Natural killer cell (primary cell): ENCODE data around the gene KCNA5. TPM values are rescaled to one million over a fixed set of nuclear protein-coding genes. Genes with fewer than 3 reads are reported as not detected.

Experiments
- ATAC-seq, 3 donors: fragments of 150-1000 bp in 2 of 3; fragments of 200-7000 bp in 1 of 3; cut with Tn5 transposase; 1 replicate in 1 of 3; 2 replicates in 2 of 3; pipeline ENCODE4 v1.10.0; 2021; ENCODE audit warnings: mild to moderate bottlenecking in 2 of 3, moderate library complexity in 2 of 3
- DNase-seq, 2 donors: peaks; one replicate each; pipeline versions ENCODE4 v3.0.0 to v3.0.0-alpha.2; 2013 to 2021; ENCODE audit warnings: mixed read lengths in 1 of 2
- H3K27ac ChIP-seq: one replicate; pipeline ENCODE4 v1.5.1; 2013; ENCODE audit warnings: mild to moderate bottlenecking, low read length
- H3K27me3 ChIP-seq: one replicate; pipeline ENCODE4 v1.6.1; 2013; ENCODE audit warnings: low read length; ENCODE audit not compliant: control insufficient read depth, insufficient read depth
- H3K36me3 ChIP-seq: one replicate; pipeline ENCODE4 v1.6.1; 2013; ENCODE audit warnings: low read length; ENCODE audit not compliant: control insufficient read depth, insufficient read depth
- H3K4me1 ChIP-seq: one replicate; pipeline ENCODE4 v1.6.1; 2013; ENCODE audit warnings: low read length; ENCODE audit not compliant: control insufficient read depth, insufficient read depth
- H3K4me3 ChIP-seq: one replicate; pipeline ENCODE4 v1.5.1; 2013; ENCODE audit warnings: low read length
- H3K9me3 ChIP-seq: one replicate; pipeline ENCODE4 v1.6.1; 2013; ENCODE audit warnings: low read length; ENCODE audit not compliant: control insufficient read depth, insufficient read depth
- H3K27ac Mint-ChIP-seq, 2 donors: one replicate each; pipeline ENCODE4 v1.8.0; 2022; ENCODE audit warnings: mild to moderate bottlenecking in 2 of 2, mixed read lengths in 2 of 2, moderate library complexity in 1 of 2
- H3K27me3 Mint-ChIP-seq, 2 donors: one replicate each; pipeline ENCODE4 v1.8.0; 2022; ENCODE audit warnings: low read depth in 2 of 2, mixed read lengths in 2 of 2
- H3K36me3 Mint-ChIP-seq: one replicate; pipeline ENCODE4 v1.8.0; 2022; ENCODE audit warnings: mixed read lengths
- H3K4me1 Mint-ChIP-seq, 2 donors: one replicate each; pipeline ENCODE4 v1.8.0; 2022; ENCODE audit warnings: mixed read lengths in 2 of 2
- H3K4me3 Mint-ChIP-seq: one replicate; pipeline ENCODE4 v1.8.0; 2022; ENCODE audit warnings: mild to moderate bottlenecking, moderate library complexity, mixed read lengths
- H3K9me3 Mint-ChIP-seq, 2 donors: one replicate each; pipeline ENCODE4 v1.8.0; 2022; ENCODE audit warnings: mixed read lengths in 2 of 2
- WGBS: methylation state at CpG from one replicate; pipeline ENCODE4 v1.1.7; 2013; ENCODE audit warnings: missing lambda C conversion rate; ENCODE audit not compliant: insufficient coverage; 5-methylcytosine and 5-hydroxymethylcytosine counted together
- intact Hi-C: fragments of 100-400 bp; cut with micrococcal nuclease; formaldehyde crosslinking; loops from one replicate; pipeline ENCODE4 v1.14.2; 2022
- total RNA-seq, 4 donors: library from RNA; stranded (reverse); fragments of 120-200 nt in 1 of 4; gene quantifications; one replicate each; pipeline versions ENCODE4 v1.2.3 to v1.2.4, GENCODE V29; 2013 to 2022
- TF ChIP-seq, protein P1 (sequence below): fragments of 200-600 bp; IDR thresholded peaks from one replicate; pipeline ENCODE4 v1.8.0; 2022; ENCODE audit warnings: antibody characterized with exemption

Gene KCNA5
- total RNA-seq, 3 donors from 2014 or later (not counting 1 experiment from before 2014, with no cell fraction given) = 0.13 TPM; not detected in 2

DNA sequence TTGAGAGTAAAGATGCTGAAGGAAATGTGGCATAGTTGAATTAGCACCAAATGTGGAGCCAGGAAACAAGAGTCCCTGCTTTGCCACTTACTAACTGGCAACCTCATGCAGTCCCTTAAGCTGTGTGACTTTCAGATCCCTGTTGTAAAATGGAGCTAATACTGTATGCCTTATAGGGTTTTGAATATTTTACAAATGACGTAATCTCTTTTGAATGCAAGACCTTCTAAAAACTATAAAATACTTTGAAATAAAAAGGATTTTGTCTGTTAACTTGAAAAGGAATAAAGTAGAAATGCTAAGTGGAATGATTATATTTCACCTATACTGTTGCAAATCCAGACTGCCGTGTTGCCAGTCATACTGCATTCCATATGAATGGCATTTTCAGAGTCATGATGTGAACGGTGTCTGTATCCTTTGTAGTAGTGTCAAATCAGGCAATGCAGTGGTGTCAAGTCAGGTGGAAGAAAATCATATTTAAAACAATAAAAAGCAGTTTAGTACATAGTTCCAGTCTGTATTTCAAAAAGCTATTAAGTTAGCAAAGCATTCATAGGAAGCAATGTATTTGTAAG, 21.3 kb downstream of the KCNA5 start:
- H3K27ac ChIP-seq = no peak overlapping the region
- DNase-seq = no peak
- Mint-ChIP-seq H3K9me3 (no peaks in the 10 kb centered on the region), H3K4me3 (no peak overlapping the region), H3K27ac (no peak overlapping the region), H3K27me3 (peaks cover 2 to 14% of the 10 kb centered on the region in 2 donors), H3K36me3 (no peaks in the 10 kb centered on the region), H3K4me1 (no peaks in the 10 kb centered on the region)
- no peaks in the 10 kb centered on the region for H3K27me3 ChIP-seq
- no peak overlapping the region for H3K4me3 ChIP-seq
- intact Hi-C loops = no loop called here
- H3K36me3 ChIP-seq = no peaks in the 10 kb centered on the region
- H3K4me1 ChIP-seq = no peaks in the 10 kb centered on the region
- TF ChIP-seq, protein P1, sequence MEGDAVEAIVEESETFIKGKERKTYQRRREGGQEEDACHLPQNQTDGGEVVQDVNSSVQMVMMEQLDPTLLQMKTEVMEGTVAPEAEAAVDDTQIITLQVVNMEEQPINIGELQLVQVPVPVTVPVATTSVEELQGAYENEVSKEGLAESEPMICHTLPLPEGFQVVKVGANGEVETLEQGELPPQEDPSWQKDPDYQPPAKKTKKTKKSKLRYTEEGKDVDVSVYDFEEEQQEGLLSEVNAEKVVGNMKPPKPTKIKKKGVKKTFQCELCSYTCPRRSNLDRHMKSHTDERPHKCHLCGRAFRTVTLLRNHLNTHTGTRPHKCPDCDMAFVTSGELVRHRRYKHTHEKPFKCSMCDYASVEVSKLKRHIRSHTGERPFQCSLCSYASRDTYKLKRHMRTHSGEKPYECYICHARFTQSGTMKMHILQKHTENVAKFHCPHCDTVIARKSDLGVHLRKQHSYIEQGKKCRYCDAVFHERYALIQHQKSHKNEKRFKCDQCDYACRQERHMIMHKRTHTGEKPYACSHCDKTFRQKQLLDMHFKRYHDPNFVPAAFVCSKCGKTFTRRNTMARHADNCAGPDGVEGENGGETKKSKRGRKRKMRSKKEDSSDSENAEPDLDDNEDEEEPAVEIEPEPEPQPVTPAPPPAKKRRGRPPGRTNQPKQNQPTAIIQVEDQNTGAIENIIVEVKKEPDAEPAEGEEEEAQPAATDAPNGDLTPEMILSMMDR = no peak
- ATAC-seq = no peak
- H3K9me3 ChIP-seq = no peaks in the 10 kb centered on the region
- 100% methylated on average over 2 of the region's 3 CpGs for WGBS

DNA sequence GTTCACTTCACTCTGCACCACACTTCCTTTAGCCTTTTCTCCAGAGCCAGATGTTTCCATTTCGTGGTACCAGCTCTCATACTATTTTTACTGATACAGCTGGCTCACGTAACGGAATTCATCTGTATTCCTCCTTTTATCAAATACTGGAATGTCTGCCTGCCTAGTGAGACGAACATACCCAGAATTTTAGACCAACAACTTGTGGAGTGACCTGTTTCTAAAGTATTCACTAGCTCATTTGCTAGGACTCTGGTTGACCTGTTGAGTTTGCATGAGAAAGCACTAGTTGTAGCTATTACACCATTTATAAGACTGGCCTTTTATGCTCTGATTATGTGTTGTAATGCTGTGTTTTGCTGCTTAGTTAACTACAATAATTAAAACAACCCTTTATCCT, 22.6 kb downstream of the KCNA5 start:
- no peaks in the 10 kb centered on the region for H3K36me3 Mint-ChIP-seq
- H3K27ac Mint-ChIP-seq = no peak overlapping the region

DNA sequence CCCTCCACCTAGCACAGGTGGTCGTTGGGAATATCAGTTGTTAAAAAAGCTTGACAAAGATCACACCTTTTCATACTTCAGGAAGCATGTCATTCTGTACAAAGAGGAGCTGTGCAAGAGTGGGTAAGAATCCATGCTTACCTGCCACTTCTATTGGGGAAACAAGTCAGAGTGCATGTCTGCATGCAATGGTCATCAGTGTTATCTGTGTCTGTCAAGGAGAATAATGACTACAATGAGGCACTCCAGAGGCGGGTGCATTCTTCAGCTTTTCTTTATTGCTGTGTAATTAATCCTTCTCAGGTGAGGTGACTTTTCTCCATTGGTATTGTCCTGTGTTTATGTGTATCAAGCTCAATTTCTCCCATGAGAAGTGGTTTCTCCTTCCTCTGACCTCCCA, 24.4 kb downstream of the KCNA5 start:
- no peaks in the 10 kb centered on the region for H3K4me1 ChIP-seq
- Mint-ChIP-seq H3K27me3 (peaks cover 4 to 7% of the 10 kb centered on the region in 2 donors), H3K9me3 (no peaks in the 10 kb centered on the region), H3K4me3 (no peak overlapping the region), H3K36me3 (no peaks in the 10 kb centered on the region), H3K27ac (no peak overlapping the region), H3K4me1 (no peaks in the 10 kb centered on the region)
- 100% methylated on average over 1 of the region's 2 CpGs for WGBS
- no peak overlapping the region for H3K27ac ChIP-seq
- no peaks in the 10 kb centered on the region for H3K27me3 ChIP-seq
- no peak for ATAC-seq
- H3K36me3 ChIP-seq = no peaks in the 10 kb centered on the region
- no peaks in the 10 kb centered on the region for H3K9me3 ChIP-seq
- TF ChIP-seq, protein P1 = no peak
- H3K4me3 ChIP-seq = no peak overlapping the region
- no peak for DNase-seq
- intact Hi-C loops = no loop called here

More for the DNA sequence above, 22.6 kb downstream of the KCNA5 start:
- Mint-ChIP-seq H3K9me3 (no peaks in the 10 kb centered on the region), H3K27me3 (peaks cover 1 to 3% of the 10 kb centered on the region in 2 donors), H3K4me1 (no peaks in the 10 kb centered on the region), H3K4me3 (no peak overlapping the region)
- Histone ChIP-seq H3K9me3 (no peaks in the 10 kb centered on the region), H3K27ac (no peak overlapping the region), H3K27me3 (no peaks in the 10 kb centered on the region), H3K4me1 (no peaks in the 10 kb centered on the region), H3K36me3 (no peaks in the 10 kb centered on the region), H3K4me3 (no peak overlapping the region)
- ATAC-seq = no peak
- DNase-seq = no peak
- TF ChIP-seq, protein P1 = no peak
- intact Hi-C loops = no loop called here
- WGBS = 51% methylated on average over 4 of the region's 4 CpGs

DNA sequence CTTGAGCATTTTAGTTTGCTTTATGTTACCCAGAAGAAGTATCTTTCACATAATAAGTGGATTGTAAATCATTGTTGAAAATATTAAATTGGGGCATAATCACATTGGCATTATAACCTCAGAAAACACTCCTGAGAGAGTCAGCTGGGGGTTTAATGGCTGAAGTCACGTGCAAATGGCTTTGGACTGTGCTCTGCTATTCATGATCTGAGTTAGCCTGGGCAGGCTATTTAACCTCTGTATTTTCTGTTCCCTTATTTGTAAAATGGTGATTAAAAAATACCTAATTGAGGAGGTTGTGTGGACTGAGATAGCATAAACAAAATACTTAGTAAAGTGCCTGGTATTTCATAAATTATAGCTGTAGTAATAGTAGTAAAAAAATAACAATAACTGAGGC, 24.9 kb downstream of the KCNA5 start:
- H3K27me3 Mint-ChIP-seq = peaks cover 4 to 7% of the 10 kb centered on the region in 2 donors
- no peaks in the 10 kb centered on the region for H3K9me3 ChIP-seq
- intact Hi-C loops = no loop called here
- TF ChIP-seq, protein P1 = no peak
- no peaks in the 10 kb centered on the region for H3K27me3 ChIP-seq
- no peak overlapping the region for H3K4me3 ChIP-seq
- no peaks in the 10 kb centered on the region for H3K9me3 Mint-ChIP-seq
- no peaks in the 10 kb centered on the region for H3K4me1 ChIP-seq
- H3K36me3 ChIP-seq = no peaks in the 10 kb centered on the region
- DNase-seq (no peak), ATAC-seq (no peak)
- no peak overlapping the region for H3K4me3 Mint-ChIP-seq
- no peaks in the 10 kb centered on the region for H3K4me1 Mint-ChIP-seq
- WGBS = 75% methylated on average over 1 of the region's 1 CpG
- no peak overlapping the region for H3K27ac ChIP-seq
- H3K27ac Mint-ChIP-seq = no peak overlapping the region
- no peaks in the 10 kb centered on the region for H3K36me3 Mint-ChIP-seq
